ENCODE data around the gene PRICKLE1. TPM values are rescaled to one million over a fixed set of nuclear protein-coding genes. Genes with fewer than 3 reads are reported as not detected.

The PRICKLE1 gene
- total and polyA plus RNA-seq, 10 of the 15 experiments (the other 5 are each of a cell fraction or from before 2014, with no cell fraction given), result 0.47 to 2.8 (median 0.86) TPM

DNA sequence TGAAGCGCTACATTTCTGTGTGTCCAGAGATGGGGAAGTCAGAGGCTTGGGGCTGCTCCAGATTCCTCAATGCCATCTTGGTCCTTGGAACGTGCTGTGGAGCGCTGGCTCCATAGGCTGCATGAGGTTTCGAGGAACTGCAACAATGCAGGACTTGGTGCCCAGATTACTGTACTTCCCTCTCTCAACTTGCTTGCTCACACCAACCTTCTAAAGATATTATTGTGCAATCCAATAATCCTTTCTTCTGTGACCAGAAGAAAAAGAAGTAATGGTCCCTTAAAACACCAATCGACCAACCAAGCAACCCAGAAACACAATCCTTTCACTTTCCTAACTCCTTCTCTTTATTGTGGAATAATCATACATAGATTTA is 3.7 kb downstream of the PRICKLE1 start (continued):
- TF ChIP-seq, protein P1, sequence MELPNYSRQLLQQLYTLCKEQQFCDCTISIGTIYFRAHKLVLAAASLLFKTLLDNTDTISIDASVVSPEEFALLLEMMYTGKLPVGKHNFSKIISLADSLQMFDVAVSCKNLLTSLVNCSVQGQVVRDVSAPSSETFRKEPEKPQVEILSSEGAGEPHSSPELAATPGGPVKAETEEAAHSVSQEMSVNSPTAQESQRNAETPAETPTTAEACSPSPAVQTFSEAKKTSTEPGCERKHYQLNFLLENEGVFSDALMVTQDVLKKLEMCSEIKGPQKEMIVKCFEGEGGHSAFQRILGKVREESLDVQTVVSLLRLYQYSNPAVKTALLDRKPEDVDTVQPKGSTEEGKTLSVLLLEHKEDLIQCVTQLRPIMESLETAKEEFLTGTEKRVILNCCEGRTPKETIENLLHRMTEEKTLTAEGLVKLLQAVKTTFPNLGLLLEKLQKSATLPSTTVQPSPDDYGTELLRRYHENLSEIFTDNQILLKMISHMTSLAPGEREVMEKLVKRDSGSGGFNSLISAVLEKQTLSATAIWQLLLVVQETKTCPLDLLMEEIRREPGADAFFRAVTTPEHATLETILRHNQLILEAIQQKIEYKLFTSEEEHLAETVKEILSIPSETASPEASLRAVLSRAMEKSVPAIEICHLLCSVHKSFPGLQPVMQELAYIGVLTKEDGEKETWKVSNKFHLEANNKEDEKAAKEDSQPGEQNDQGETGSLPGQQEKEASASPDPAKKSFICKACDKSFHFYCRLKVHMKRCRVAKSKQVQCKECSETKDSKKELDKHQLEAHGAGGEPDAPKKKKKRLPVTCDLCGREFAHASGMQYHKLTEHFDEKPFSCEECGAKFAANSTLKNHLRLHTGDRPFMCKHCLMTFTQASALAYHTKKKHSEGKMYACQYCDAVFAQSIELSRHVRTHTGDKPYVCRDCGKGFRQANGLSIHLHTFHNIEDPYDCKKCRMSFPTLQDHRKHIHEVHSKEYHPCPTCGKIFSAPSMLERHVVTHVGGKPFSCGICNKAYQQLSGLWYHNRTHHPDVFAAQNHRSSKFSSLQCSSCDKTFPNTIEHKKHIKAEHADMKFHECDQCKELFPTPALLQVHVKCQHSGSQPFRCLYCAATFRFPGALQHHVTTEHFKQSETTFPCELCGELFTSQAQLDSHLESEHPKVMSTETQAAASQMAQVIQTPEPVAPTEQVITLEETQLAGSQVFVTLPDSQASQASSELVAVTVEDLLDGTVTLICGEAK (IDR thresholded peaks at IDR 0.05; ENCODE audit: borderline replicate concordance), result no peak
- TF ChIP-seq ATF2 (IDR thresholded peaks at IDR 0.05; ENCODE audit: low read length), result no peak

GRCh38 chr12:42585154-42585840 is 4.2 kb downstream of the PRICKLE1 start:
- ChIA-PET CTCF (interaction anchor here (0.9 kb wide), 1 partner anchor 101 kb away, joined by 4 read pairs; no protein-coding TSS in a partner anchor), POLR2A (no interaction called here), RAD21 (ENCODE audit: unreplicated experiment) (interaction anchor here (1.0 kb wide), 1 partner anchor 697 kb away, joined by 3 read pairs; no protein-coding TSS in a partner anchor), SMC1A (ENCODE audit: uncharacterized antibody, unreplicated experiment) (interaction anchor here (0.7 to 1.0 kb wide), 3 partner anchors 8 to 696 kb away, joined by 3 to 4 read pairs (median 3); no protein-coding TSS in a partner anchor)
- FAIRE-seq, result no peak
- H3K9ac ChIP-seq (ENCODE audit: control insufficient read depth, insufficient read depth, low read length), result no peak overlapping the region
- no peak overlapping the region for H3K4me2 ChIP-seq (ENCODE audit: control insufficient read depth, insufficient read depth)
- ATAC-seq, result no peak
- H3K4me1 ChIP-seq (ENCODE audit: control insufficient read depth, insufficient read depth, low read length), result peaks cover 7% of the 10 kb centered on the region
- intact Hi-C loops (cut with micrococcal nuclease; ENCODE audit: unreplicated experiment), result no loop called here
- H3K4me3 ChIP-seq, result no peak overlapping the region
- no peaks in the 10 kb centered on the region for H4K20me1 ChIP-seq (ENCODE audit: control insufficient read depth, insufficient read depth)
- H3K79me2 ChIP-seq (ENCODE audit: control insufficient read depth, insufficient read depth, low read length), result no peaks in the 10 kb centered on the region
- BruUV-seq (replicated peaks), result no TSS peak
- no peak overlapping the region for H3K27ac ChIP-seq (ENCODE audit: control insufficient read depth, insufficient read depth)
- H3K9me3 ChIP-seq (replicated peaks; ENCODE audit: control insufficient read depth, insufficient read depth, low read length), result no peaks in the 10 kb centered on the region
- H3K36me3 ChIP-seq (ENCODE audit: control insufficient read depth in 2 of 2, insufficient read depth in 2 of 2, low read length in 1 of 2), result no peaks in the 10 kb centered on the region
- 28% methylated on average over 4 of the region's 4 CpGs for WGBS (ENCODE audit: insufficient coverage, insufficient replicate concordance, low lambda C conversion rate, missing lambda C conversion rate)
- in situ Hi-C loops (cut with MboI), result no loop called here
- TF ChIP-seq JUNB (IDR thresholded peaks at IDR 0.05) (no peak), ZZZ3 (IDR thresholded peaks at IDR 0.05; ENCODE audit: control insufficient read depth, insufficient read length, low read depth) (no peak), NRF1 (conservative IDR thresholded peaks at IDR 0.05; ENCODE audit: low read depth, low read length) (no peak)
- DNase-seq (ENCODE audit: low read depth, low spot score), result no peak
- H3K27me3 ChIP-seq (replicated peaks in 1 of 2; ENCODE audit: control insufficient read depth in 2 of 2, insufficient read depth in 2 of 2, low read length in 1 of 2), result peaks cover 3 to 23% of the 10 kb centered on the region in 2 experiments
- H2AFZ ChIP-seq (ENCODE audit: control insufficient read depth, low read depth, low read length), result no peak overlapping the region

Measured in GM12878 (cell line).